8988T (cell line): Measurements from ENCODE around the gene TMCC2.
"Not testable (repeated sequence)": the region's sequence is repeated elsewhere in the genome, so short reads cannot be mapped to it uniquely, and the experiment has no call there.

ENCODE experiments used
- DNase-seq: peaks from one replicate; pipeline ENCODE4 v3.0.0; 2011

The TMCC2 gene

DNA sequence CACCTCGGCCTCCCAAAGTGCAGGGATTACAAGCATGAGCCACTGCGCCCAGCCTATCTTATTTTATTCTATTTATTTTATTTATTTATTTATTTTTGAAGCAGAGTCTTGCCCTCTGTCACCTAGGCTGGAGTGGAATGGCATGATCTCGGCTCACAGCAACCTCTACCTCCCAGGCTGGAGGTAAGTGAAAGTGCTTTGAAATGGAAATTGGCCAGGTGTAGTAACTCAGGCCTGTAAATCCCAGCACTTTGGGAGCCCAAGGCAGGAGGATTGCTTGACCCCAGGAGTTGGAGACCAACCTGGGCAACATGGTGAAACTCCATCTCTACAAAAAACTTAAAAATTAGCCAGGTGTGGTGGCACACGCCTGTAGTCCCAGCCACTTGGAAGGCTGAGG, 11.2 kb upstream of the TMCC2 start:
- DNase-seq, result no peak

DNA sequence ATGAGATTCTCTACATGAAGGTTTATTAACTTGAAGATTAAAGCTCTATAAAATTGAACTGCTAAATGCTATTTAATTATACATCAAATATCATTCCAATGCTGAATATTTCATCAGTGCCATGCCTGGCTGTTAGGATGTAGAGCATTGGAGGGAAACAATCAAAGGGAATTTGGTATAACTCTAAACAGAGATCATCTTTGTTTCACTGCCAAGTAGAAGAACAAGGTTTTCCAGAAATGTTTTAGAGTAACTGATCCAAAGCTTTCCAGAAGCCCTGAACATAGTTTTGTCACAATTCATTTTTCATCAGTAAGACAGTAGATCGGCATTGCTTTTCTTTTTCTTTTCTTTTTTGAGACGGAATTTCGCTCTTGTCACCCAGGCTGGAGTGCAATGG, 10.3 kb upstream of the TMCC2 start:
- no peak for DNase-seq

DNA sequence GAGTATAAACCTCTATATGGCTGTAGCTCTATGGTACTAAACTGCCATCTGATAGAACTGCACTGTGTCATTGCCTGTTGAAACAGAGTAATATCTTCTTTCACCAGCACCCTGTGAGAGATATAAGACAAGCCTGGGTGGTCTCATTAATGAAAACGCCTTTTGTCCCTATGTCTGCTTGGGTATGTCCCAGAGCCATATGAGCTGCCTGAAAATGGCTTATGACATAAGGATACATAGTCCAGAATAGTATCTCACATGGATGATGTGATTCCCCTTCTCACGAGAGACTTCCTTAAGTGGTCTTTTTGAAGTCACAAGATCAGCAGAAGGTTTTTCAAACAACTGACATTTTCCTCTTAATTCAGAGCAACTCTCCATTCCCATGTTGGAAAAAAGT, 7.3 kb upstream of the TMCC2 start:
- no peak for DNase-seq

DNA sequence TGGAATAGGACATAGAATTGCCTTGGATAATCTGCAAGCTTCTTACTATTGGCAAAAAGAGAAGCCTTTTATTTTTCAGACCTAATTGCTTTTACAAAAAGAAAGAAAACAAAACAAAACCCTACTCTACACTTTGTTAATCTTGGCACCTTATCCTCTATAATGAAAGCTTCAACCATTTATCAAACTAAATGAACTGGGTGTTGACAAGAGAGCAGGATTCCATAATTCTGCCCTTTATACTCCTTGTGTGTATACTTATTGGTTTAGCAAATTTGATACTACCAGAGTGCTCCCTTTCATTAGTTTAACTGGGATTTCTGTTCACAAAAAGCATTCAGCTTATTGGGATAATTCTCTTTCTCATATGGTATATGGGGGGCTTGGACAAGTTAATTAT, 3.0 kb upstream of the TMCC2 start:
- no peak for DNase-seq

GRCh38 chr1:205225901-205226765, 1.6 kb upstream of the TMCC2 start:
- no peak for DNase-seq

GRCh38 chr1:205226868-205227583, 720 bp upstream of the TMCC2 start:
- no peak for DNase-seq

DNA sequence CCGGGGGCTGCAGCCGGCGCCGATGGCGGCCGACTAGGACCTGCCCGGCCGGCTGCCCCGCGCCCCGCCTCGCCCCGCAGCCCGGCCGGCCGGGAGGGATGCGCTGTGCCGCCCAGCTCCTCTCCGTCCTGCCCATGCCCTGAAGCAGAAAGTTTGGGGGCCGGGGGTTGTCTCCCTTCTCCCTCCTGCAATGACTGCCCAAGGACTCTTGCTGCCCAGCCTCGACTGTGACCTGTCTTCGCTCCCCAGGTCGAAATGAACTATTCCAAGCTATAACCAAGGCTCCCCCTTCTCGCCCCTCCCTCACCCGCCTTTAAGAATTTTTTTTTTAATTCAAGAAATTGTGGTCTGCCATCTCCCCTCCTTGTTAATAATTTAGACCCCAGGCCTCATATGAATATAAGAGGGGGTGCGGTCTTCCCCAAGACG, 361 bp downstream of the TMCC2 start:
- no peak for DNase-seq

DNA sequence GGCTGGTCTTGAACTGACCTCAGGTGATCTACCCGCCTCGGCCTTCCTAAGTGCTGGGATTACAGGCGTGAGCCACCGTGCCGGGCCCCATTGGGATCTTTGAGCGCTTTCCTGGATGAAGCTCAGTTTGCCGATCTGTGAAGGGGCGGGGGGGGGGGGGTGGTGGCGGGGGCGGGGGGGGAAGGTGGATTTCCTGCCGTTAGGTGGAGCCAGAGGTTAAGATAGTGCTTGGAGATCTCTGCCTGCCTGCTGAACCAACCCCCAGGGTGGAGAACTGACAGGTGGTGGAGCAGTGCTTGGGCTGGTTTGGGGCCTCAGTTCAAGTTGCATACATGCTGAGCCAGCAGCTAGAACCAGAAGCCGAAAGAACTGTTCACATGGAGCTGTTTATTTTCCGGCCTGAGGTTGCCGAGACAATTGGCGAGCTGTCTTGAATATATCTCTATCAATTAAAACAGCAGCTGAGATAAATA, 1.7 kb downstream of the TMCC2 start:
- DNase-seq, result peak; percentile 90

DNA sequence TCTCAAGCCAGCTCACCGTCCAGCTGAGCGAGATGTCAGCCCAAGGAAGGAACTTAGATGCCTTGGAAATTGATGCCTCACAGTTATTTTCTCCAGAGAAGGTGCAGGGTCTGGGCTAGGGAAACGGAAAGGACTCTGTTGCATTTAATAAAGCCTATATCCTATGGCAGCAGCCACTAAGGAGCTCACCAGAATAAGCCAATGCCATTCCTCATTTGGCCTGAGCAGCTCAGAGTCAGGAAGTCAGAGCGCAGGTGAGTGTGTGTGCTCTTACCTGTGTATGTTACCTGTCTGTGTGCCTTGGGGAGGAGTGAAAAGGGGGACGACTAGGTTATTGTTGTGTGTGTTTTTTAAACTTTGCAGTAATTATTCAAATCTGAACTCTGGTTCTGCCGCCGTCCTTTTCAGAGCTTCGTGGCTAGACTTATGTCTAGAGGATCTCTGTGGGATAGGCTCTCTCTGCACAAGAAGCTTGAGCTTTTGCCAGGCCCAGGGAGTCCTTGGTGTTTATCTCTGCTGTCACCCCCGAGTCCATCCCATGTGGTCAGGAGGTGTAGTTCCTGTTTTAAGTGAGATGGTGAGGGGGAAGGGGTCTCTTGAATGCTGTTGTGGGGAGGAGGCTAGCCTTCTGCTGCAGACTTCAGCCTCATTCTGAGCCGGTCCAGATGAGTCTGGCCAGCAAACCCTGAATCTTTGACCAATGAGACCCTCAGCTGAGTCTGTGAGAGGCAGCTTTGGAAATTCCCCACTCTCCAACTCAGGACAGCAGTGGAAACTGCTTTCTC, 2.4 kb downstream of the TMCC2 start:
- no peak for DNase-seq

DNA sequence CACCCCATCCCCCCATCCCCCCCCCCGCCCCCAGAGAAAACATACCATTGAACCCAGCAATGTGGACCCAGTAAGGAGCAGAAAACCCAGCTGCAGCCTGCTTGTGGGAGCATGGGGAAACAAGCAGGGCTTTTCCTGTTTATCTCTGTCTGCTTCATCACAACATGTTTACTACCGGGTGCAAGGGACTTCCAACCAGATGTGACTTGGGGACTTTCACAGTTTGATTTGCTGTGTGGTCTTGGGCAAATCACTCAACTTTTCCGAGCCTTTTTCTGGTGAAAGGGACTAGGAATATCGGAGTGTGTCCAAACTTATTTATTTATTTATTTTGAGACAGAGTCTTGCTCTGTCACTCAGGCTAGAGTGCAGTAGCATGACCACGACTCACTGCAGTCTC, 3.2 kb downstream of the TMCC2 start:
- no peak for DNase-seq

DNA sequence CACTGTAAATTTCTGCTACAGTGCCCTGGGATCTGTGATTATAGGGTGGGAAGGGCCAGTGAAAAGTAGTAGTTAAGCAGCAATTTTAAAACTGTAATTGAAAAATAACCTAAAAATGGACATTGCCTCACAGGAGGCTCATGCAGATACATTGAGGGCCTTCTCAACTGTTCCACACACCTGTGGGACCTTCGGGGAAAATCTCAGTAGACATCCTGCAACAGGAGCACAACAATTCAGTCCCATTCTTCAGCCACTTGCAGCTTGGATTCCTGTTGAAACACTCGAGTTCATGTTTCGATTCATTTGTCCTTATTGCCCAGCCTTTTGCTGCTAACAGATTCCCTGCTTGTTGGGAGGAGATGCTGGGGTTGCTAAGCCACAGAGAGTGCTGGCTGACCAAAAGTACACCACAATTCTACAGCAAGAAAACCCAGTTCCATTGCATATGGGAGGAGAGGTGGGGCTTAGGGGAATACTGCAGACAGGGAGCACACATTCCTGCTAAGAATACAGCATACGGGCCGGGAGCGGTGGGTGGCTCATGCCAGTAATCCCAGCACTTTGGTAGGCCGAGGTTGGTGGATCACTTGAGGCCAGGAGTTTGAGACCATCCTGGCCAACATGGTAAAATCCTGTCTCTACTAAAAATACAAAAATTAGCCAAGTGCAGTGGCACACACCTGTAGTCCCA, 4.5 kb downstream of the TMCC2 start:
- no peak for DNase-seq

DNA sequence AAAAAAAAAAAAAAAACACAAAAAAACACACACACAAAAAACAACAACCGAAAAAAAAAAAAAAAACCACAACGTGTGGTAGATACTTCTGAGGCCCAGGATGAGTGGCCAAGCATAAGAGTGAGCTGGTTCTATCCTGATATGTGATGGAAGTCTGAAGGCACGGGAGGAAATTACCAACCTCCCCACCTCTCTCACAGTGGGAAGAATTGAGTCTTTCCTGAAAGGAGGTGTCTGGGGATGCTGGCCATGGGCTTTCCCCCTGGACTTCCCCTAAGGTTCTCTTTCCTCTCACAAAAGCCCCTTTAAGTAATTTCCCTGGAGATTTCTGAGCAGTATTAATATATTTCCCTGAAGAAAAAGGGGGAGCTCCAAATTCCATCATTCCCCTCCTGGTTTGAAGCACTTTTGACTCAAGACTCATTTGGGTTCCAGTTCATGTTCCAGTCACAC, 5.2 kb downstream of the TMCC2 start:
- no peak for DNase-seq

- DNase-seq, result not testable (repeated sequence)
Measured at GRCh38 chr1:205233986-205234385, 6.2 kb downstream of the TMCC2 start.

GRCh38 chr1:205235951-205236350, 8.2 kb downstream of the TMCC2 start:
- no peak for DNase-seq

- DNase-seq, result no peak
Measured at GRCh38 chr1:205236526-205236925, 8.8 kb downstream of the TMCC2 start.

- DNase-seq, result no peak
Measured at GRCh38 chr1:205236951-205237475, 9.3 kb downstream of the TMCC2 start.

DNA sequence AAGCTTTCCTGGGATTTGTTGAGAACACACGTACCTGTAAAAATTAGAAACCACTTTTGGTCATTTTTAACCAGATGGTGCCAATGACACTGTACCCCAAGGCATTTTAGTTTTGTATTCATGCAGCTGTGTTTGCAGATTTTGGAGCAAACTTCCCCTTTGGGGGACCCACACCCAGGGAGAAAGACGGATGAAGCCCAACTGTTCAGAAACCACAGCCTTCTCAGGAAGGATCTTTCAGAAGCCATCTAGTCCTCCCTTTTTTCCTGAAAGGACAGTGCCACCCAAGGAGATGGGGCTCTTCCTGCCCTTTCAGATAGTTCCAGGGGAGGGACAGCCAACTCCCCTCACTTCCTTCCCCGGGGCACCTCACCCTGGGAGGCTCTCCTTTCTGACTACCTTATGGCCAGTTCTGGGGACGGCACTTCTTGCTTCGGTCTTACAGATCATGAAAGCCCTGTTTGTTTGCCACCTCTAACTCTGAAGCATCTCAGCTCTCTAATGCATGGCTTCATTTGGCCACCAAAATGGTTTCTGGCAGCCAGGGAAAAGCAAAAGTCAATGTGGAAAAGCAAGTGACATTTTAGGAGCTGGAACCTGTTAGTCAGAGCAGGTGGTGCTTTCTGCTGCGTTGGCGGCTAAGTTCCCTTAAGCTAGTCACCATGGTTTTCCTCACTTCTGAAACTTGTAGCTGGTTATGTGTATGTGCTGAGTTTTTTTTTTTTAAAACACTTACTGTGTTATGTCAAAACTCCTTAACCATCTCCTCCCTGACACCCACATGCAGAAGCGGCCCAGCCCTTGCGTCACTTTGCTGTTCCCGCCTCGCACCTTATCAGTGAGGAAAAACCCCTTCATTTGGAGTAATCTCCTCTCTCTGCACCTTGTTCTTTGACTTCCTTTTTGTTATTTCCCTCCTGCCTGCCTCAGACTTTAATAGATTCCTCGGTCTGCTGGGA, 10.1 kb downstream of the TMCC2 start:
- no peak for DNase-seq

GRCh38 chr1:205239078-205239477, 11.3 kb downstream of the TMCC2 start:
- DNase-seq, result no peak

DNA sequence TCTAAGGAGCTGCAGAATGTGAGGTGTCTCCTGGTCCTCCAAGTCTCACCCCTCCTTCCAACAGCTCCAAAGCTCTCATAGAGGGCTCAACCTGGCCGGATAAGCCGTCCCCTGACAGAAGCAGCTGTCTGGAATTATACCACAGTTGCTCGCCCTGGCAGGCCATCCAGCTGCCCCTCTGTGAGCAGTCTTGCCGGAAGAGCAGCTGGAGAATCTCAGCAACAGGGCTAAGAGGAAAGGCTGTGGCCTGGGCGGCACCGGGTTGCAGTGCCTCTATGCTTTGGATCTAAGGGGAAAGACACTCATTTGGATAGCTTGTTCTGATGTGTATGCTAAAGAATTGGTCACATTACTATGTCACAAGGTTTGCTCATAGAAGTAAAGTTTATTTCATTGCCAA, 12.4 kb downstream of the TMCC2 start:
- DNase-seq, result no peak

- DNase-seq, result no peak
Measured at GRCh38 chr1:205240569-205240968, 12.8 kb downstream of the TMCC2 start.

- no peak for DNase-seq
Measured at GRCh38 chr1:205241366-205242030, 13.8 kb downstream of the TMCC2 start.
